ENCODE data around the gene SRPK1.

DNA sequence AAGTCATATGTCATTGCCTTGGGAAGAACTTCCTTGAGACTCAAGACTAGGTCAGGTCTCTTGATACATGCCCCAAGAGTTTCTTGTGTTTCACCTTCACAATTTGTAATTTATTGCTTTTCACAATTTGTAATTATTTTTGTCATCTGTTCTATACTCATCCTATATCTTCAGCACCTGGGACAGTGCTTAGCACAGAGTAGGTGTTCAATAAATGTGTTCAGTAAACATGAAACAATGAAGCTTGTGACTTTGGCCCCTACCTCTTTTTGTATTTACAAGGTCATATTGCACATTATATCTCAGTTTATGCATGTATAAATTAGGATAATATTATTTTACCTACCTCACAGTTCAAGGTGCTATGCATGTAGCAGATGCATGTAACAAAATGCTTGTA lies 21.5 kb upstream of the SRPK1 start:
- TF ChIP-seq, protein P1, sequence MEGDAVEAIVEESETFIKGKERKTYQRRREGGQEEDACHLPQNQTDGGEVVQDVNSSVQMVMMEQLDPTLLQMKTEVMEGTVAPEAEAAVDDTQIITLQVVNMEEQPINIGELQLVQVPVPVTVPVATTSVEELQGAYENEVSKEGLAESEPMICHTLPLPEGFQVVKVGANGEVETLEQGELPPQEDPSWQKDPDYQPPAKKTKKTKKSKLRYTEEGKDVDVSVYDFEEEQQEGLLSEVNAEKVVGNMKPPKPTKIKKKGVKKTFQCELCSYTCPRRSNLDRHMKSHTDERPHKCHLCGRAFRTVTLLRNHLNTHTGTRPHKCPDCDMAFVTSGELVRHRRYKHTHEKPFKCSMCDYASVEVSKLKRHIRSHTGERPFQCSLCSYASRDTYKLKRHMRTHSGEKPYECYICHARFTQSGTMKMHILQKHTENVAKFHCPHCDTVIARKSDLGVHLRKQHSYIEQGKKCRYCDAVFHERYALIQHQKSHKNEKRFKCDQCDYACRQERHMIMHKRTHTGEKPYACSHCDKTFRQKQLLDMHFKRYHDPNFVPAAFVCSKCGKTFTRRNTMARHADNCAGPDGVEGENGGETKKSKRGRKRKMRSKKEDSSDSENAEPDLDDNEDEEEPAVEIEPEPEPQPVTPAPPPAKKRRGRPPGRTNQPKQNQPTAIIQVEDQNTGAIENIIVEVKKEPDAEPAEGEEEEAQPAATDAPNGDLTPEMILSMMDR (IDR thresholded peaks at IDR 0.05) = no peak
- TF ChIP-seq POLR2A (IDR thresholded peaks at IDR 0.05) = no peak

Data from Peyer's patch (tissue), 4 donors.